ENCODE data around the gene SEZ6L.

- TF ChIP-seq CTCF (IDR thresholded peaks at IDR 0.05) (no peak), EP300 (IDR thresholded peaks at IDR 0.05) (no peak), POLR2A (IDR thresholded peaks at IDR 0.05) (no peak)
These were observed 30.4 kb downstream of the SEZ6L start for GRCh38 chr22:26199665-26200064.

All from ovary (tissue), 3 donors.